DOHH2 (cell line): ENCODE data around the gene FAM131A.

ENCODE experiments used
- H3F3A ChIP-seq: fragments of 200-600 bp; sonication (generic), shearing (Covaris generic); 2 replicates; pipeline ENCODE4 v1.6.0; 2016; ENCODE audit warnings: antibody characterized with exemption, mild to moderate bottlenecking; ENCODE audit not compliant: control insufficient read depth, insufficient read depth
- H3K27ac ChIP-seq: fragments of 200-600 bp; sonication (generic); 2 replicates; pipeline ENCODE4 v1.5.1; 2014; ENCODE audit warnings: low read depth, mild to moderate bottlenecking, low read length, moderate library complexity
- H3K27me3 ChIP-seq: fragments of 200-600 bp; sonication (generic); 2 replicates; pipeline ENCODE4 v1.6.1; 2014; ENCODE audit warnings: mild to moderate bottlenecking, low read length, mixed read lengths; ENCODE audit not compliant: control insufficient read depth
- H3K36me3 ChIP-seq: fragments of 200-600 bp; sonication (generic); 2 replicates; pipeline ENCODE4 v1.6.1; 2014; ENCODE audit warnings: mild to moderate bottlenecking, low read length, moderate library complexity, mixed read lengths; ENCODE audit not compliant: control insufficient read depth
- H3K4me1 ChIP-seq: fragments of 200-600 bp; sonication (generic); 2 replicates; pipeline ENCODE4 v1.6.1; 2014; ENCODE audit warnings: mild to moderate bottlenecking, low read length, mixed read lengths; ENCODE audit not compliant: control insufficient read depth
- H3K4me2 ChIP-seq: fragments of 200-600 bp; sonication (generic); 2 replicates; pipeline ENCODE4 v1.6.0; 2014; ENCODE audit warnings: mild to moderate bottlenecking, low read length, moderate library complexity
- H3K4me3 ChIP-seq: fragments of 200-600 bp; sonication (generic); 2 replicates; pipeline ENCODE4 v1.5.1; 2014; ENCODE audit warnings: mild to moderate bottlenecking, low read length, mixed read lengths
- H3K79me2 ChIP-seq: fragments of 200-600 bp; sonication (generic); 2 replicates; pipeline ENCODE4 v1.6.1; 2014; ENCODE audit warnings: mild to moderate bottlenecking, low read length, mixed read lengths; ENCODE audit not compliant: control insufficient read depth
- H3K9me2 ChIP-seq: fragments of 200-600 bp; sonication (generic); replicated peaks from 2 replicates; pipeline ENCODE4 v1.6.1; 2014; ENCODE audit warnings: mild to moderate bottlenecking, low read length, mixed read lengths; ENCODE audit not compliant: control insufficient read depth
- H3K9me3 ChIP-seq: fragments of 200-600 bp; sonication (generic); 2 replicates; pipeline ENCODE4 v1.6.1; 2014; ENCODE audit warnings: antibody characterized with exemption, low read length, mixed read lengths; ENCODE audit not compliant: control insufficient read depth, insufficient read depth
- H4K20me1 ChIP-seq: fragments of 200-600 bp; sonication (generic); 2 replicates; pipeline ENCODE4 v1.6.0; 2014; ENCODE audit warnings: low read depth, mild to moderate bottlenecking, antibody characterized with exemption, low read length, moderate library complexity; ENCODE audit not compliant: control insufficient read depth, insufficient read depth
- CTCF ChIP-seq: fragments of 200-600 bp; sonication (generic); IDR thresholded peaks from one replicate; pipeline ENCODE4 v1.5.1; 2014; ENCODE audit warnings: antibody characterized with exemption, mild to moderate bottlenecking, low read depth, low read length; ENCODE audit not compliant: poor library complexity, severe bottlenecking
- EZH2phosphoT487 ChIP-seq: fragments of 200-600 bp; sonication (generic); IDR thresholded peaks from 2 replicates; pipeline ENCODE4 v1.6.1; 2017; ENCODE audit warnings: borderline replicate concordance, mild to moderate bottlenecking, antibody characterized with exemption, low read length, moderate library complexity, mixed read lengths

The FAM131A gene

GRCh38 chr3:184325715-184326369, 11.6 kb upstream of the FAM131A start:
- peaks cover 36% of the 10 kb centered on the region for H3K79me2 ChIP-seq
- no peaks in the 10 kb centered on the region for H3K4me1 ChIP-seq
- TF ChIP-seq CTCF (no peak), EZH2phosphoT487 (no peak)
- H3K4me2 ChIP-seq, result no peak overlapping the region
- H3K27ac ChIP-seq, result no peak overlapping the region
- no peaks in the 10 kb centered on the region for H3K27me3 ChIP-seq
- H3F3A ChIP-seq, result peaks cover 13% of the 10 kb centered on the region; the same call in 1 of the 2 replicates
- H3K9me3 ChIP-seq, result no peaks in the 10 kb centered on the region
- H3K36me3 ChIP-seq, result peaks cover 98% of the 10 kb centered on the region
- H3K4me3 ChIP-seq, result no peak overlapping the region
- H3K9me2 ChIP-seq, result no peaks in the 10 kb centered on the region
- H4K20me1 ChIP-seq, result peaks cover 9% of the 10 kb centered on the region

DNA sequence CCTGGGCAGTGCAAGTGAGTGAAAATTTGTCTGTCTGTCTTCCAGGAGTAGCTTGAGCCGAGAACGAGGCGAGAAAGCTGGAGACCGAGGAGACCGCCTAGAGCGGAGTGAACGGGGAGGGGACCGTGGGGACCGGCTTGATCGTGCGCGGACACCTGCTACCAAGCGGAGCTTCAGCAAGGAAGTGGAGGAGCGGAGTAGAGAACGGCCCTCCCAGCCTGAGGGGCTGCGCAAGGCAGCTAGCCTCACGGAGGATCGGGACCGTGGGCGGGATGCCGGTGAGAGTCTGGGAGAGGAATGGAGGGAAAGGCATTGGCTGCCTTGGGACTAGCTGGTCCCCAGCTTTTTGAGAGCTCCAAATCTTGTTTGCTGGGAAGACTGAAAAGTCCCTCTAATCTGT, 10.2 kb upstream of the FAM131A start:
- Histone ChIP-seq H3K36me3 (peaks cover 98% of the 10 kb centered on the region), H3K9me2 (no peaks in the 10 kb centered on the region), H3K4me3 (no peak overlapping the region), H3K79me2 (peaks cover 25% of the 10 kb centered on the region), H3K27ac (no peak overlapping the region), H3K4me2 (no peak overlapping the region), H3F3A (peaks cover 26% of the 10 kb centered on the region), H3K4me1 (no peaks in the 10 kb centered on the region), H3K27me3 (no peaks in the 10 kb centered on the region), H4K20me1 (peaks cover 8% of the 10 kb centered on the region), H3K9me3 (no peaks in the 10 kb centered on the region)
- TF ChIP-seq EZH2phosphoT487 (no peak), CTCF (no peak)

GRCh38 chr3:184328516-184328915, 8.9 kb upstream of the FAM131A start:
- Histone ChIP-seq H3K79me2 (peaks cover 16% of the 10 kb centered on the region), H3F3A (peaks cover 39% of the 10 kb centered on the region), H3K9me3 (no peaks in the 10 kb centered on the region), H4K20me1 (peaks cover 12% of the 10 kb centered on the region), H3K4me2 (no peak overlapping the region), H3K27ac (no peak overlapping the region), H3K4me1 (no peaks in the 10 kb centered on the region), H3K9me2 (no peaks in the 10 kb centered on the region), H3K36me3 (peaks cover 98% of the 10 kb centered on the region), H3K27me3 (no peaks in the 10 kb centered on the region), H3K4me3 (no peak overlapping the region)
- no peak for TF ChIP-seq EZH2phosphoT487
- TF ChIP-seq CTCF, result no peak
